Fibroblast of mammary gland (primary cell): ENCODE results near the gene ZFHX2.

Experiments
- DNase-seq: peaks from one replicate; pipeline ENCODE4 v3.0.0-alpha.2; 2010; ENCODE audit warnings: low read depth
- H3K4me3 ChIP-seq: 2 replicates; pipeline ENCODE4 v1.5.1; 2011; ENCODE audit warnings: low read depth, mild to moderate bottlenecking, low read length, moderate library complexity; ENCODE audit not compliant: control insufficient read depth
- TF ChIP-seq, protein P1 (sequence below): conservative IDR thresholded peaks from 2 replicates; pipeline ENCODE4 v1.5.1; 2011; ENCODE audit warnings: low read depth, low read length, inconsistent platforms; ENCODE audit not compliant: control insufficient read depth, insufficient read depth

Gene ZFHX2

GRCh38 chr14:23578560-23579310 is 27.2 kb upstream of the ZFHX2 start, which contains the start of gene JPH4:
TSS of gene JPH4 (minus strand) at chr14:23578790. CDS start at chr14:23577453, 1,337 bp downstream.
- TF ChIP-seq, protein P1, sequence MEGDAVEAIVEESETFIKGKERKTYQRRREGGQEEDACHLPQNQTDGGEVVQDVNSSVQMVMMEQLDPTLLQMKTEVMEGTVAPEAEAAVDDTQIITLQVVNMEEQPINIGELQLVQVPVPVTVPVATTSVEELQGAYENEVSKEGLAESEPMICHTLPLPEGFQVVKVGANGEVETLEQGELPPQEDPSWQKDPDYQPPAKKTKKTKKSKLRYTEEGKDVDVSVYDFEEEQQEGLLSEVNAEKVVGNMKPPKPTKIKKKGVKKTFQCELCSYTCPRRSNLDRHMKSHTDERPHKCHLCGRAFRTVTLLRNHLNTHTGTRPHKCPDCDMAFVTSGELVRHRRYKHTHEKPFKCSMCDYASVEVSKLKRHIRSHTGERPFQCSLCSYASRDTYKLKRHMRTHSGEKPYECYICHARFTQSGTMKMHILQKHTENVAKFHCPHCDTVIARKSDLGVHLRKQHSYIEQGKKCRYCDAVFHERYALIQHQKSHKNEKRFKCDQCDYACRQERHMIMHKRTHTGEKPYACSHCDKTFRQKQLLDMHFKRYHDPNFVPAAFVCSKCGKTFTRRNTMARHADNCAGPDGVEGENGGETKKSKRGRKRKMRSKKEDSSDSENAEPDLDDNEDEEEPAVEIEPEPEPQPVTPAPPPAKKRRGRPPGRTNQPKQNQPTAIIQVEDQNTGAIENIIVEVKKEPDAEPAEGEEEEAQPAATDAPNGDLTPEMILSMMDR = no peak
- no peak for DNase-seq

GRCh38 chr14:23577710-23578392 is 26.3 kb upstream of the ZFHX2 start:
- no peak overlapping the region for H3K4me3 ChIP-seq
- no peak for DNase-seq
- TF ChIP-seq, protein P1 = no peak

More at GRCh38 chr14:23578560-23579310, 27.2 kb upstream of the ZFHX2 start, which contains the start of gene JPH4:
- H3K4me3 ChIP-seq = no peak within 1 kb of the TSS

GRCh38 chr14:23577004-23577681 is 25.6 kb upstream of the ZFHX2 start:
- no peak overlapping the region for H3K4me3 ChIP-seq
- TF ChIP-seq, protein P1 = no peak
- DNase-seq = no peak

GRCh38 chr14:23573384-23574015 is 21.9 kb upstream of the ZFHX2 start:
- TF ChIP-seq, protein P1 = no peak
- no peak for DNase-seq
- H3K4me3 ChIP-seq = no peak overlapping the region

GRCh38 chr14:23572836-23573235 is 21.3 kb upstream of the ZFHX2 start:
- no peak for DNase-seq
- TF ChIP-seq, protein P1 = no peak
- H3K4me3 ChIP-seq = no peak overlapping the region

DNA sequence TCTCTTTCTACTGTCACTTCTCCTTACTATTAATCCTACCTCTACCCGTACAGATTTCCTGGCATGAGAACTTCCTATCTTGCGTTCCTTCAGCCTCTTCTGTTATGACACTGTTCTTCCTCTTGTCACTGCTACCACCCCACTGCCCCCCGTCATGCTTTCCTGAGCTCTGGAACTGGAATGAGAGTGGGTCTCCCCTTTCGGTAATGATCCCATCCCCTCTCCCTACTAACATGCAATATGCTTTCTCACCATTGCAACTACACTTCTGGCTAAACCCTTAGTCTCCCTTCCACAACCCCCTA is 20.9 kb upstream of the ZFHX2 start:
- H3K4me3 ChIP-seq = no peak overlapping the region
- no peak for DNase-seq
- TF ChIP-seq, protein P1 = no peak
